Measurements from ENCODE around the gene SLC9A8. TPM values are rescaled to one million over a fixed set of nuclear protein-coding genes. Genes with fewer than 3 reads are reported as not detected.
A peak's percentile ranks its signal among the peaks of the same experiment; 100 is the strongest.

SLC9A8 gene
- total and polyA plus RNA-seq, 9 of the 15 experiments (the other 6 are each of a cell fraction or from before 2014, with no cell fraction given), result 0.56 to 9.7 (median 5.0) TPM

DNA sequence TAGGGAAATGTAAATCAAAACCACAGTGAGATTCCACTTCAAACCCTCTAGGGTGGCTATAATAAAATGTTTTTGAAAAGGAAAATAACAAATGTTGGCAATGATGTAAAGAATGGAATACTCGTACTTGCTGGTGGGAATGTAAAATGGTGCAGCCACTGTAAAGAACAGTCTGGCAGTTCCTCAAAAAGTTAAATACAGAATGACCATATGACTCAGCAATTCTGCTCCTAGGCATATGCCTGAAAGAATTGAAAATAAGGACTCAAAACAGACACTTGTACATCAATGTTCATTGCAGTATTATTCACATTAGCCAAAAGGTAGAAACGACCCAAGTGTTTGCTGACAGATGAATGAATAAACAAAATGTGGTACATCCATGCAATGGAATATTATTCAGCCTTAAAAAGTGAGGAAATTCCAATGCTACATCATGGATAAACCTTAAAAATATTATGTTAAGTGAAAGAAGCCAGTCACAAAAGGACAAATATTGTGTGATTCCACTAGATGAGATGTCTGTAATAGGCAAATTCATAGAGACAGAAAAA lies 113.3 kb downstream of the SLC9A8 start (continued):
- no peak for TF ChIP-seq SREBF1 (IDR thresholded peaks at IDR 0.05; ENCODE audit: borderline replicate concordance, low read depth, low read length)
- TF ChIP-seq BCOR (IDR thresholded peaks at IDR 0.05), result peak; percentile 54
- TF ChIP-seq SMARCA4 (IDR thresholded peaks at IDR 0.05), result peak; percentile 74
- TF ChIP-seq ZBTB1 (CRISPR knock-in tag; IDR thresholded peaks at IDR 0.05; ENCODE audit: borderline replicate concordance, low read depth), result no peak
- no peak for TF ChIP-seq CBFA2T3 (IDR thresholded peaks at IDR 0.05)
- peak; percentile 63; the same call in 1 of the 2 replicates for TF ChIP-seq ARID1B (IDR thresholded peaks at IDR 0.05)
- TF ChIP-seq SIN3A (IDR thresholded peaks at IDR 0.05; ENCODE audit: borderline replicate concordance in 2 of 2, control insufficient read depth in 1 of 2, low read depth in 2 of 2, low read length in 2 of 2), result no peak
- TF ChIP-seq ZNF766 (CRISPR knock-in tag; conservative IDR thresholded peaks at IDR 0.05), result 0 out of 2 replicates have a peak, but pooled peaks have one; percentile 37
- no peak for TF ChIP-seq KDM5B (IDR thresholded peaks at IDR 0.05; ENCODE audit: insufficient replicate concordance, low read depth, low read length)
- no peak for TF ChIP-seq NR2C2 (CRISPR knock-in tag; IDR thresholded peaks at IDR 0.05)
- TF ChIP-seq NR2C2 (tag; IDR thresholded peaks at IDR 0.05), result no peak
- no peak for TF ChIP-seq ELF1 (tag; IDR thresholded peaks at IDR 0.05)
- TF ChIP-seq, protein P1, sequence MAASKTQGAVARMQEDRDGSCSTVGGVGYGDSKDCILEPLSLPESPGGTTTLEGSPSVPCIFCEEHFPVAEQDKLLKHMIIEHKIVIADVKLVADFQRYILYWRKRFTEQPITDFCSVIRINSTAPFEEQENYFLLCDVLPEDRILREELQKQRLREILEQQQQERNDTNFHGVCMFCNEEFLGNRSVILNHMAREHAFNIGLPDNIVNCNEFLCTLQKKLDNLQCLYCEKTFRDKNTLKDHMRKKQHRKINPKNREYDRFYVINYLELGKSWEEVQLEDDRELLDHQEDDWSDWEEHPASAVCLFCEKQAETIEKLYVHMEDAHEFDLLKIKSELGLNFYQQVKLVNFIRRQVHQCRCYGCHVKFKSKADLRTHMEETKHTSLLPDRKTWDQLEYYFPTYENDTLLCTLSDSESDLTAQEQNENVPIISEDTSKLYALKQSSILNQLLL (CRISPR knock-in tag; IDR thresholded peaks at IDR 0.05; ENCODE audit: borderline replicate concordance), result no peak
- TF ChIP-seq KDM2B (CRISPR knock-in tag; IDR thresholded peaks at IDR 0.05), result no peak
- 0 out of 4 replicates have a peak, but pooled peaks of 1 of the 2 experiments have one; percentile 12 for TF ChIP-seq FOXK2 (conservative IDR thresholded peaks at IDR 0.05 in 1 of 2, IDR thresholded peaks at IDR 0.05 in 1 of 2; ENCODE audit: low read depth in 2 of 2)
- TF ChIP-seq, protein P2, sequence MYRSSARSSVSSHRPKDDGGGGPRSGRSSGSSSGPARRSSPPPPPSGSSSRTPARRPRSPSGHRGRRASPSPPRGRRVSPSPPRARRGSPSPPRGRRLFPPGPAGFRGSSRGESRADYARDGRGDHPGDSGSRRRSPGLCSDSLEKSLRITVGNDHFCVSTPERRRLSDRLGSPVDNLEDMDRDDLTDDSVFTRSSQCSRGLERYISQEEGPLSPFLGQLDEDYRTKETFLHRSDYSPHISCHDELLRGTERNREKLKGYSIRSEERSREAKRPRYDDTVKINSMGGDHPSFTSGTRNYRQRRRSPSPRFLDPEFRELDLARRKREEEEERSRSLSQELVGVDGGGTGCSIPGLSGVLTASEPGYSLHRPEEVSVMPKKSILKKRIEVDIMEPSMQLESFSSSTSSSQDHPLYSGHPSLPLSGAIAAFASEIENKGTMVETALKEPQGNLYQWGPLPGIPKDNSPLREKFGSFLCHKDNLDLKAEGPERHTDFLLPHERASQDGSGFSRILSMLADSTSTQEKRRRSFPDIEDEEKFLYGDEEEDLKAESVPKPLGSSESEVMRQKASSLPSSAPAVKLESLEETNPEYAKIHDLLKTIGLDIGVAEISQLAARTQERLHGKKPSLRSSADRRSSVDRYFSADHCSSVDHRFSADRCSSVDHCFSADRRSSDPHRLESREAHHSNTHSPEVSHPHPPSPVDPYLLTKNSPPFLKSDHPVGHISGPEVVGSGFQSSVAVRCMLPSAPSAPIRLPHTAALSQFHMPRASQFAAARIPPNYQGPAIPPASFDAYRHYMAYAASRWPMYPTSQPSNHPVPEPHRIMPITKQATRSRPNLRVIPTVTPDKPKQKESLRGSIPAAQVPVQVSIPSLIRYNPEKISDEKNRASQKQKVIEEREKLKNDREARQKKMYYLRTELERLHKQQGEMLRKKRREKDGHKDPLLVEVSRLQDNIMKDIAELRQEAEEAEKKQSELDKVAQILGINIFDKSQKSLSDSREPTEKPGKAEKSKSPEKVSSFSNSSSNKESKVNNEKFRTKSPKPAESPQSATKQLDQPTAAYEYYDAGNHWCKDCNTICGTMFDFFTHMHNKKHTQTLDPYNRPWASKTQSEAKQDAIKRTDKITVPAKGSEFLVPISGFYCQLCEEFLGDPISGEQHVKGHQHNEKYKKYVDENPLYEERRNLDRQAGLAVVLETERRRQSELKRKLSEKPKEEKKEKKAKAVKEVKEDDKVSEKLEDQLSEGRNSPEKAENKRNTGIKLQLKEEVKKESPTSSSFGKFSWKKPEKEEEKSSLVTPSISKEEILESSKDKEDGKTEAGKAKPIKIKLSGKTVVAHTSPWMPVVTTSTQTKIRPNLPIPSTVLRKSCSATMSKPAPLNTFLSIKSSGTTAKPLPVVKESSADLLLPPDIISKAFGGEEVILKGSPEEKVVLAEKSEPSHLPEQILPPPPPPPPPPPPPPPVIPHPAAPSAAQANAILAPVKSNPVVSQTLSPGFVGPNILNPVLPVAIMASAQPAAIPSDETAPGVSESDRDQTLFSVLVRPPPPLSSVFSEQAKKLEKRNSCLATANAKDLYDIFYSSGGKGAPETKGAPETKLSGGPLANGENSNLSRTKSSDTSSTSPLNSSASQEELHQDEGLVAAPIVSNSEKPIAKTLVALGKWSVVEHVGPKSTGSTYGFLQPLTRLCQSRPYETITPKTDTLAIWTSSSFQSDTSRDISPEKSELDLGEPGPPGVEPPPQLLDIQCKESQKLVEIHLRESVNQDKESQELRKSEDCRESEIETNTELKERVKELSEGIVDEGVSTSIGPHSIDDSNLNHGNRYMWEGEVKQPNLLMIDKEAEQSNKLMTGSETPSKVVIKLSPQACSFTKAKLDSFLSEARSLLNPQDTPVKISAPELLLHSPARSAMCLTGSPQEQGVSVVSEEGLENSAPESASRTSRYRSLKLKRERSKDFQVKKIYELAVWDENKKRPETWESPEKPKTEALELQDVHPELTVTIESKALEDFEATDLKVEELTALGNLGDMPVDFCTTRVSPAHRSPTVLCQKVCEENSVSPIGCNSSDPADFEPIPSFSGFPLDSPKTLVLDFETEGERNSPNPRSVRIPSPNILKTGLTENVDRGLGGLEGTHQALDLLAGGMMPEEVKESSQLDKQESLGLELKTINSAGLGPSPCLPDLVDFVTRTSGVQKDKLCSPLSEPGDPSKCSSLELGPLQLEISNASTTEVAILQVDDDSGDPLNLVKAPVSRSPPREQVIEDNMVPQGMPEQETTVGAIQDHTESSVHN (IDR thresholded peaks at IDR 0.05; ENCODE audit: borderline replicate concordance in 1 of 2, low read depth in 1 of 2), result no peak
- TF ChIP-seq ZNF76 (CRISPR knock-in tag; IDR thresholded peaks at IDR 0.05; ENCODE audit: borderline replicate concordance), result no peak
- TF ChIP-seq, protein P3, sequence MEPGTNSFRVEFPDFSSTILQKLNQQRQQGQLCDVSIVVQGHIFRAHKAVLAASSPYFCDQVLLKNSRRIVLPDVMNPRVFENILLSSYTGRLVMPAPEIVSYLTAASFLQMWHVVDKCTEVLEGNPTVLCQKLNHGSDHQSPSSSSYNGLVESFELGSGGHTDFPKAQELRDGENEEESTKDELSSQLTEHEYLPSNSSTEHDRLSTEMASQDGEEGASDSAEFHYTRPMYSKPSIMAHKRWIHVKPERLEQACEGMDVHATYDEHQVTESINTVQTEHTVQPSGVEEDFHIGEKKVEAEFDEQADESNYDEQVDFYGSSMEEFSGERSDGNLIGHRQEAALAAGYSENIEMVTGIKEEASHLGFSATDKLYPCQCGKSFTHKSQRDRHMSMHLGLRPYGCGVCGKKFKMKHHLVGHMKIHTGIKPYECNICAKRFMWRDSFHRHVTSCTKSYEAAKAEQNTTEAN (CRISPR knock-in tag; IDR thresholded peaks at IDR 0.05), result no peak

All from K562 (cell line).